IMR-90 (cell line): ENCODE results near the gene STOM.

Experiments
- FOS ChIP-seq: fragments of 150-350 bp; IDR thresholded peaks from 2 replicates; pipeline ENCODE4 v1.6.1; 2016; ENCODE audit warnings: low read depth, low read length
- MAFK ChIP-seq: IDR thresholded peaks from 2 replicates; pipeline ENCODE4 v1.6.1; 2012; ENCODE audit warnings: low read depth, low read length, improper control_type of control experiment
- POLR2A ChIP-seq: IDR thresholded peaks from 2 replicates; pipeline ENCODE4 v1.6.1; 2012; ENCODE audit warnings: mild to moderate bottlenecking, low read depth, low read length
- RAD21 ChIP-seq: IDR thresholded peaks from 2 replicates; pipeline ENCODE4 v1.6.1; 2012; ENCODE audit warnings: low read length, improper control_type of control experiment
- RFX5 ChIP-seq: IDR thresholded peaks from 2 replicates; pipeline ENCODE4 v1.8.0; 2012; ENCODE audit warnings: low read depth, mild to moderate bottlenecking, low read length, moderate library complexity
- TF ChIP-seq, protein P1 (sequence below): conservative IDR thresholded peaks from 2 replicates; pipeline ENCODE4 v1.5.1; 2012; ENCODE audit warnings: mild to moderate bottlenecking, low read depth, low read length, improper control_type of control experiment

DNA sequence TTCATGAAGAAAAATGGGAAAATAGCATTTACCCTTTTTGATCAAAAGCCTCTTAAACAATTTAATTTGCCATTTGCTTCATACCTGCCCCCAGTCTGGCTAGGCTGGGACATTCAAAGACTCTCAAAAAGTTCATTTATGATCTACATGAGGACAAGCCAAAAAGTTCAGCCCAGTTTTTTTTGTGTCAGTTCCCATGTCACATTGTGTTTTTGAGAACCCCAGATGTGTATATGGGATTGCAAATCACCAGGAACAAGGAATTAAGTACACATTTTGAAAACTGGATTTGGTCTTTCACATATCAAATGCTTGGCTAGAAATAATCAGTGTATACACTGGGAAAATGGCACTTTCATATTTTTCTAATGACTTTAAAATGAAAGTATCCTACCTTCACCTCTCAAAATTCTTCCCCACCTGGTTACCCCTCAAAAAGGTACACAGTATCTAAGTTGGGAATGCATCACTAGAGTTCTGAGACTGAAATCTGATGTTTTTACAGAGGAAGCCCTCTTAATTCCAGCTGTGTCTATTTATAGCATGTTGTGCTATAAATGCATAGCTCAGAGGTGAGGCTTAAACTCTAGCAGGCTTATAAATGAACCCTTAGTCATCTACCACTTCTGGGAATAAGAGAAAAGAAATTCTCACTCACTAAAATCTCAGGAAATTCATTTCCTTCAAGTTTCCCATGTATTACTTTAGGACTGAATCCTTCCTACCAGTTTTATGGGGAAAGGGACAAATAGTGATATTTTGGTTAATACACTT lies 9.3 kb downstream of the STOM start:
- TF ChIP-seq MAFK = no peak
- TF ChIP-seq, protein P1, sequence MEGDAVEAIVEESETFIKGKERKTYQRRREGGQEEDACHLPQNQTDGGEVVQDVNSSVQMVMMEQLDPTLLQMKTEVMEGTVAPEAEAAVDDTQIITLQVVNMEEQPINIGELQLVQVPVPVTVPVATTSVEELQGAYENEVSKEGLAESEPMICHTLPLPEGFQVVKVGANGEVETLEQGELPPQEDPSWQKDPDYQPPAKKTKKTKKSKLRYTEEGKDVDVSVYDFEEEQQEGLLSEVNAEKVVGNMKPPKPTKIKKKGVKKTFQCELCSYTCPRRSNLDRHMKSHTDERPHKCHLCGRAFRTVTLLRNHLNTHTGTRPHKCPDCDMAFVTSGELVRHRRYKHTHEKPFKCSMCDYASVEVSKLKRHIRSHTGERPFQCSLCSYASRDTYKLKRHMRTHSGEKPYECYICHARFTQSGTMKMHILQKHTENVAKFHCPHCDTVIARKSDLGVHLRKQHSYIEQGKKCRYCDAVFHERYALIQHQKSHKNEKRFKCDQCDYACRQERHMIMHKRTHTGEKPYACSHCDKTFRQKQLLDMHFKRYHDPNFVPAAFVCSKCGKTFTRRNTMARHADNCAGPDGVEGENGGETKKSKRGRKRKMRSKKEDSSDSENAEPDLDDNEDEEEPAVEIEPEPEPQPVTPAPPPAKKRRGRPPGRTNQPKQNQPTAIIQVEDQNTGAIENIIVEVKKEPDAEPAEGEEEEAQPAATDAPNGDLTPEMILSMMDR = no peak
- no peak for TF ChIP-seq POLR2A
- peak; percentile 59 for TF ChIP-seq FOS
- TF ChIP-seq RAD21 = no peak
- TF ChIP-seq RFX5 = no peak
